GM21786 (cell line): ENCODE measurements around the gene USP37.

Experiments
- ATAC-seq: cut with Tn5 transposase; IDR thresholded peaks from one replicate; pipeline ENCODE4 v1.9.1; 2021; ENCODE audit not compliant: unreplicated experiment

Gene USP37

GRCh38 chr2:218434456-218434855 is 133.7 kb downstream of the USP37 start:
- no peak for ATAC-seq

- no peak for ATAC-seq
Observed at GRCh38 chr2:218432676-218433365, 135.3 kb downstream of the USP37 start.

- ATAC-seq, result no peak
Observed at GRCh38 chr2:218431878-218432277, 136.3 kb downstream of the USP37 start.

GRCh38 chr2:218430721-218431120 is 137.4 kb downstream of the USP37 start:
- no peak for ATAC-seq

GRCh38 chr2:218429911-218430692 is 138.0 kb downstream of the USP37 start:
- ATAC-seq, result no peak

GRCh38 chr2:218428846-218429558 is 139.1 kb downstream of the USP37 start:
- ATAC-seq, result no peak

- no peak for ATAC-seq
Observed at GRCh38 chr2:218427741-218428140, 140.4 kb downstream of the USP37 start.

- ATAC-seq, result no peak
Observed at GRCh38 chr2:218425531-218425930, 142.6 kb downstream of the USP37 start.

GRCh38 chr2:218423584-218423983 is 144.6 kb downstream of the USP37 start:
- ATAC-seq, result no peak

GRCh38 chr2:218422403-218423086 is 145.6 kb downstream of the USP37 start:
- ATAC-seq, result no peak

- no peak for ATAC-seq
Observed at GRCh38 chr2:218421027-218421426, 147.1 kb downstream of the USP37 start.

GRCh38 chr2:218419630-218420216 is 148.4 kb downstream of the USP37 start:
- ATAC-seq, result no peak

- ATAC-seq, result no peak
Observed at GRCh38 chr2:218418717-218419458, 149.3 kb downstream of the USP37 start, which contains the start of gene VIL1. TSS of gene VIL1 (plus strand) at chr2:218419123. CDS start at chr2:218423779, 4,656 bp downstream.

- no peak for ATAC-seq
Observed at GRCh38 chr2:218418321-218418716, 149.8 kb downstream of the USP37 start.

GRCh38 chr2:218407717-218408116 is 160.4 kb downstream of the USP37 start:
- ATAC-seq, result no peak

GRCh38 chr2:218406949-218407618 is 161.1 kb downstream of the USP37 start:
- peak; percentile 7 for ATAC-seq

GRCh38 chr2:218406209-218406948 is 161.8 kb downstream of the USP37 start:
- ATAC-seq, result peak; percentile 89

- peak; percentile 10 for ATAC-seq
Observed at GRCh38 chr2:218405746-218406208, 162.4 kb downstream of the USP37 start.
